AG09309 (cell line): ENCODE data around the gene MISP.
"Not testable (repeated sequence)": the region's sequence is repeated elsewhere in the genome, so short reads cannot be mapped to it uniquely, and the experiment has no call there.

Source experiments
- DNase-seq: peaks from one replicate; pipeline ENCODE4 v3.0.0-alpha.2; 2010; ENCODE audit warnings: low read depth
- H3K4me3 ChIP-seq: 2 replicates; pipeline ENCODE4 v1.5.1; 2011; ENCODE audit warnings: mild to moderate bottlenecking, low read depth, low read length, moderate library complexity; ENCODE audit not compliant: control insufficient read depth
- CTCF ChIP-seq: IDR thresholded peaks from 2 replicates; pipeline ENCODE4 v1.5.1; 2011; ENCODE audit warnings: mild to moderate bottlenecking, low read depth, low read length, inconsistent platforms; ENCODE audit not compliant: insufficient read depth, control insufficient read depth; ENCODE audit errors: missing control alignments

MISP gene

GRCh38 chr19:725461-726089 lies 25.3 kb upstream of the MISP start:
- TF ChIP-seq CTCF, result no peak
- H3K4me3 ChIP-seq, result no peak overlapping the region
- DNase-seq, result no peak

GRCh38 chr19:726993-727956 lies 23.6 kb upstream of the MISP start:
- DNase-seq, result no peak
- no peak overlapping the region for H3K4me3 ChIP-seq
- no peak for TF ChIP-seq CTCF

- H3K4me3 ChIP-seq, result no peak overlapping the region
- no peak for DNase-seq
- TF ChIP-seq CTCF, result no peak
Measured at GRCh38 chr19:728011-728410, 22.9 kb upstream of the MISP start.

- not testable (repeated sequence) for H3K4me3 ChIP-seq, DNase-seq
Measured at GRCh38 chr19:729564-729963, 21.3 kb upstream of the MISP start.

- no peak for DNase-seq
- TF ChIP-seq CTCF, result no peak
- H3K4me3 ChIP-seq, result no peak overlapping the region
Measured at GRCh38 chr19:729965-730668, 20.8 kb upstream of the MISP start.

GRCh38 chr19:731000-731399 lies 19.9 kb upstream of the MISP start:
- no peak for TF ChIP-seq CTCF
- DNase-seq, result no peak
- no peak overlapping the region for H3K4me3 ChIP-seq
